Thyroid gland (tissue), 4 donors: Measurements from ENCODE around the gene SPOCK1. TPM values are rescaled to one million over a fixed set of nuclear protein-coding genes. Genes with fewer than 3 reads are reported as not detected.

Experiments
- DNase-seq, 2 donors: peaks; one replicate each; pipeline ENCODE4 v3.0.0-alpha.2; 2019
- H3K27ac ChIP-seq, 3 donors: fragments of 200-600 bp; sonication (generic); 1 replicate in 2 of 3; 2 replicates in 1 of 3; pipeline ENCODE4 v1.5.1; 2016 to 2019; ENCODE audit warnings: mild to moderate bottlenecking in 1 of 3, moderate library complexity in 1 of 3
- H3K27me3 ChIP-seq: fragments of 200-600 bp; sonication (generic); one replicate; pipeline ENCODE4 v1.5.1; 2019
- H3K36me3 ChIP-seq, 2 donors: fragments of 200-600 bp; sonication (generic); one replicate each; pipeline ENCODE4 v1.5.1; 2016 to 2019
- H3K4me1 ChIP-seq, 2 donors: fragments of 200-600 bp; sonication (generic); one replicate each; pipeline ENCODE4 v1.5.1; 2017 to 2019
- H3K4me3 ChIP-seq, 3 donors: fragments of 200-600 bp; sonication (generic); replicated peaks in 1 of 3; 1 replicate in 2 of 3; 2 replicates in 1 of 3; pipeline ENCODE4 v1.5.1; 2016; ENCODE audit warnings: mild to moderate bottlenecking in 1 of 3
- H3K9me3 ChIP-seq: fragments of 200-600 bp; sonication (generic); one replicate; pipeline ENCODE4 v1.5.1; 2017
- POLR2A ChIP-seq, 2 donors: fragments of 450-650 bp; IDR thresholded peaks; one replicate each; pipeline ENCODE4 v1.6.1; 2017; ENCODE audit warnings: antibody characterized with exemption in 2 of 2, mild to moderate bottlenecking in 2 of 2, moderate library complexity in 1 of 2
- WGBS, 2 donors: methylation state at CpG; one replicate each; pipeline ENCODE4 v1.1.5; 2017; 5-methylcytosine and 5-hydroxymethylcytosine counted together
- intact Hi-C: fragments of 100-400 bp; cut with DNase I; formaldehyde crosslinking; loops from one replicate; pipeline ENCODE4 v1.15.1; 2023
- total RNA-seq, 4 donors: library from RNA; depleted of rRNA; stranded (reverse); fragments of >200 nt; gene quantifications; one replicate each; pipeline ENCODE4 v1.2.3, GENCODE V29; 2016
- TF ChIP-seq, protein P1 (sequence below), 6 experiments: fragments of 200-600 bp in 3 of 6; fragments of 450-650 bp in 3 of 6; sonication (generic) in 3 of 6; IDR thresholded peaks; one replicate each; pipeline ENCODE4 v1.5.1; 2016 to 2019; ENCODE audit warnings: antibody characterized with exemption in 6 of 6, mild to moderate bottlenecking in 2 of 6, inconsistent platforms in 1 of 6, moderate library complexity in 1 of 6

Gene SPOCK1
- total RNA-seq, 4 donors from 2014 or later: 15.8 to 34.1 (median 27.5) TPM

- intact Hi-C loops: no loop called here
- Histone ChIP-seq H3K36me3 (no peaks in the 10 kb centered on the region), H3K27ac (no peak overlapping the region), H3K9me3 (no peaks in the 10 kb centered on the region), H3K4me1 (peaks cover 0 to 4% of the 10 kb centered on the region in 2 donors), H3K4me3 (no peak overlapping the region), H3K27me3 (no peaks in the 10 kb centered on the region)
- no peak for TF ChIP-seq POLR2A (IDR thresholded peaks at IDR 0.05)
- TF ChIP-seq, protein P1, sequence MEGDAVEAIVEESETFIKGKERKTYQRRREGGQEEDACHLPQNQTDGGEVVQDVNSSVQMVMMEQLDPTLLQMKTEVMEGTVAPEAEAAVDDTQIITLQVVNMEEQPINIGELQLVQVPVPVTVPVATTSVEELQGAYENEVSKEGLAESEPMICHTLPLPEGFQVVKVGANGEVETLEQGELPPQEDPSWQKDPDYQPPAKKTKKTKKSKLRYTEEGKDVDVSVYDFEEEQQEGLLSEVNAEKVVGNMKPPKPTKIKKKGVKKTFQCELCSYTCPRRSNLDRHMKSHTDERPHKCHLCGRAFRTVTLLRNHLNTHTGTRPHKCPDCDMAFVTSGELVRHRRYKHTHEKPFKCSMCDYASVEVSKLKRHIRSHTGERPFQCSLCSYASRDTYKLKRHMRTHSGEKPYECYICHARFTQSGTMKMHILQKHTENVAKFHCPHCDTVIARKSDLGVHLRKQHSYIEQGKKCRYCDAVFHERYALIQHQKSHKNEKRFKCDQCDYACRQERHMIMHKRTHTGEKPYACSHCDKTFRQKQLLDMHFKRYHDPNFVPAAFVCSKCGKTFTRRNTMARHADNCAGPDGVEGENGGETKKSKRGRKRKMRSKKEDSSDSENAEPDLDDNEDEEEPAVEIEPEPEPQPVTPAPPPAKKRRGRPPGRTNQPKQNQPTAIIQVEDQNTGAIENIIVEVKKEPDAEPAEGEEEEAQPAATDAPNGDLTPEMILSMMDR (IDR thresholded peaks at IDR 0.05): no peak
- WGBS, 2 donors: 87% methylated on average over 5 of the region's 5 CpGs
- no peak for DNase-seq
These were observed 119.4 kb downstream of the SPOCK1 start for GRCh38 chr5:137379555-137380286.

DNA sequence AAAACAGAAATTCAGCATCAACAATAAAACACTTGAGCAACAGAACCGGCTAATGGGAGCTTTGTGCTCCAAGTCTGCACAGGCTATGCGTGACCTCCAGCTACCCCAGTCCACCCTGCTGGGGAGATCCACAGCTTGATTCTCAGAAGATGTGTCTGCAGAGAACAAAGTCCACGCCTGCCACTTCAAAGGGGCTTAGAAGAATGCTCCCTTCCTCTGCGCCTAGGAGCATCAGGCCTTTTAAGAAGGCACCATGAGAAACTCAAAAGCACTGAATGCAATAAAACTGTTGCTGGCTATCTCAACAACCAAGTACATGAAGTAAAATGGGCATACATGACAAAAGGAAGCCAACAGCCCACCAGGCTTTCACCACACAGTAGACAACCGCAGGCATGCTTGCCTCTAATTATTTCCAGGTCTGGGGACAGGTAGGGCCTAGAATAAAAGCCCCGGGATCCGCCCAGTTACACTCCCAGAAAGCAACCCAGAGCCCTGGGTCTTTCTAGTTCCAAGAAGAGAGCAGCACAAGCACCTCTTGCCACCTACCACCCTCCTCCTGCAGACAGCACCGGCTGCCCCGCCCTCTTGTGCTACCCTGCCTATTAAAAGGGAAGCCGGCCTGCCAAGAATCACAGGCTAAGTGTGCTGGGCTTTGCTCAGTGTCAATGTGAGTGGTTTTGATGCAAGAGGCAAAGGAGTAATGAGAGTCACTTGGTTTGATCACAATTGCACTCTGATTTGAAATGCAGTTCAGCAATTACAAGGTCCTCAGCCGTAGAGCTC, 123.2 kb downstream of the SPOCK1 start:
- TF ChIP-seq POLR2A (IDR thresholded peaks at IDR 0.05): no peak
- TF ChIP-seq, protein P1 (IDR thresholded peaks at IDR 0.05): no peak
- peak; percentile 79 to 86 for DNase-seq
- intact Hi-C loops: no loop called here
- H3K4me3 ChIP-seq: no peak overlapping the region
- no peaks in the 10 kb centered on the region for H3K9me3 ChIP-seq
- H3K27me3 ChIP-seq: no peaks in the 10 kb centered on the region
- no peak overlapping the region for H3K27ac ChIP-seq
- peaks cover 0 to 4% of the 10 kb centered on the region in 2 donors for H3K4me1 ChIP-seq
- H3K36me3 ChIP-seq: no peaks in the 10 kb centered on the region
- WGBS, 2 donors: 52 to 64% methylated on average over 10 to 11 of the region's 11 CpGs

DNA sequence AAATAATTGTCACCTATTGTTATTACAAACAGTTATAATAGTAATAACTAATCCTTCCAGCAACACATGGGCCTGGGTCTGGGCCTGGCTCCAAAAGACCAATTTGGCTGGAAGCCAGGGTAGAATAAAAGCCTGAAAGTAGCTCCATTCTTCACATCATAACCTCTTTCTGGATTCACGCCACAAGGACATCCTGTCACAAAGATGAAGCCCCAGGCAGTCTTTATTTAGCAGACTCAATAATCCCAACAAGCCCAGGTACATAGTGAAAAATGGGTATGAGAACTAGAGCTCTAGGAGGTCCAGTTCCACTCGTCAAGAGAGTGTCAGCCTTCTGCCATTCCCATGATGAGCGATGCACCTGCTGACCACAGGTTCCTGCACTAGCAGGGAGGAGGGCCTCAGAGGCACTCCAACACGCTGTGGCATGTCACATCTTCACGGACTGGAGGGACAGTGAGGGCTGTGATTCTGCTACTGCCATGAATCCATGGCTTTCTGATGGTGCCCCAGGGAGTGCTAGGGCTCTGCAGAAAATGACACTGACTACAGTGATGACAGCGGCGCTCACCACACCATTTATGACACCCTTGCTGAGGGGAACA, 124.9 kb downstream of the SPOCK1 start:
- peaks cover 0 to 4% of the 10 kb centered on the region in 2 donors for H3K4me1 ChIP-seq
- no peaks in the 10 kb centered on the region for H3K9me3 ChIP-seq
- no peak for DNase-seq
- no peaks in the 10 kb centered on the region for H3K36me3 ChIP-seq
- no peak overlapping the region for H3K27ac ChIP-seq
- H3K27me3 ChIP-seq: no peaks in the 10 kb centered on the region
- WGBS, 2 donors: 68 to 87% methylated on average over 7 of the region's 7 CpGs
- intact Hi-C loops: no loop called here
- TF ChIP-seq, protein P1 (IDR thresholded peaks at IDR 0.05): no peak
- no peak for TF ChIP-seq POLR2A (IDR thresholded peaks at IDR 0.05)
- H3K4me3 ChIP-seq: no peak overlapping the region

DNA sequence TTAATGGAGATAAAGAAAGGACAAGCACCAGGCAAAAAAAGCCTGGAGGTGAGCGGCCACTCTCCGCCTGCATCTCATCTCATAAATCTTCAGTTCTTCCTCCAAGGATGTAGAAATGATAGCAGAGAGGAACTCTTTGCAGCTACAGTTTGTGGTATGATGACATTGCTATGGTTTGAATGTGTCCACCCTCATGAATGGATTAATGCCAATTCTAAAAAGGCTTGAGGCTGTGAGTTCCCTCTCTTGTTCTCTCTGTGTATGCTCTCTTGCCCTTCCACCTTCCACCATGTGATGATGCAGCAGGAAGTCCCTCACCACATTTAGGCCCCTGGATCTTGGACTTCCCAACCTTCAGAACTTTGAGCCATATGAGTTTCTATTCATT, 126.4 kb downstream of the SPOCK1 start:
- DNase-seq: no peak
- intact Hi-C loops: no loop called here
- Histone ChIP-seq H3K4me1 (peaks cover 0 to 4% of the 10 kb centered on the region in 2 donors), H3K27me3 (no peaks in the 10 kb centered on the region), H3K9me3 (no peaks in the 10 kb centered on the region), H3K27ac (no peak overlapping the region), H3K36me3 (no peaks in the 10 kb centered on the region), H3K4me3 (no peak overlapping the region)
- 90% methylated on average over 2 of the region's 2 CpGs for WGBS, 2 donors
- TF ChIP-seq POLR2A (IDR thresholded peaks at IDR 0.05): no peak
- TF ChIP-seq, protein P1 (IDR thresholded peaks at IDR 0.05): no peak
